A549 (cell line): Measurements from ENCODE around the gene ZC3H12C. TPM values are rescaled to one million over a fixed set of nuclear protein-coding genes. Genes with fewer than 3 reads are reported as not detected.

Experiments
- ATAC-seq, 2 experiments: fragments of 200-7000 bp in 1 of 2; fragments of >200 bp in 1 of 2; cut with Nextera tagmentation in 1 of 2; cut with Tn5 transposase in 1 of 2; 3 replicates each; pipeline versions ENCODE4 v1.8.0 to v1.9.1; 2018 to 2020; ENCODE audit warnings: mild to moderate bottlenecking in 1 of 2, moderate library complexity in 1 of 2
- CTCF ChIA-PET: fragments of 300-600 bp; sonication (Branson Sonifier 250); formaldehyde crosslinking; extraction: SDS; loops from one replicate; lab custom pipeline; 2021; ENCODE audit warnings: antibody characterized with exemption, inconsistent platforms; lab: Yijun Ruan, JAX
- POLR2A ChIA-PET: fragments of 350-600 bp; formaldehyde crosslinking; extraction: SDS; loops from one replicate; lab custom pipeline; 2021; ENCODE audit warnings: antibody characterized with exemption, inconsistent platforms; lab: Yijun Ruan, JAX
- DNase-seq, 2 experiments: peaks; one replicate each; pipeline versions ENCODE4 v3.0.0 to v3.0.0-alpha.2; 2011 to 2016; ENCODE audit warnings: low read depth in 1 of 2, low spot score in 1 of 2
- FAIRE-seq: peaks from 2 replicates; lab custom pipeline; 2011; peaks lifted over from hg19 to GRCh38; lab: Jason Lieb, UNC
- H3K27ac ChIP-seq, 2 experiments: fragments of >200 bp; sonication (Bioruptor Twin); formaldehyde crosslinking; 3 replicates each; pipeline ENCODE4 v1.5.1; 2016 to 2017
- H3K4me1 ChIP-seq: fragments of >200 bp; sonication (Bioruptor Twin); formaldehyde crosslinking; 3 replicates; pipeline ENCODE4 v1.6.1; 2016
- H3K4me2 ChIP-seq: fragments of >200 bp; sonication (Bioruptor Twin); formaldehyde crosslinking; 3 replicates; pipeline ENCODE4 v1.6.1; 2016
- H3K4me3 ChIP-seq: fragments of >200 bp; sonication (Bioruptor Twin); formaldehyde crosslinking; 3 replicates; pipeline ENCODE4 v1.5.1; 2016
- H3K9me3 ChIP-seq: fragments of >200 bp; sonication (Bioruptor Twin); formaldehyde crosslinking; 3 replicates; pipeline ENCODE4 v1.6.1; 2016
- ATOH8 ChIP-seq: fragments of 250-450 bp; sonication (Bioruptor Pico); IDR thresholded peaks from 2 replicates; pipeline ENCODE4 v1.5.0; 2020; ENCODE audit warnings: low read depth, mild to moderate bottlenecking, moderate library complexity
- BHLHE40 ChIP-seq: IDR thresholded peaks from 2 replicates; pipeline ENCODE4 v1.6.1; 2012; ENCODE audit warnings: low read depth, low read length, inconsistent platforms
- CBX8 ChIP-seq: fragments of 200-600 bp; sonication (generic); IDR thresholded peaks from 2 replicates; pipeline ENCODE4 v1.6.1; 2016
- CTCF ChIP-seq: fragments of >200 bp; sonication (Bioruptor Twin); formaldehyde crosslinking; IDR thresholded peaks from 3 replicates; pipeline ENCODE4 v1.5.1; 2016
- E2F6 ChIP-seq: IDR thresholded peaks from 2 replicates; pipeline ENCODE4 v1.6.1; 2012; ENCODE audit warnings: low read depth, borderline replicate concordance
- FOSL2 ChIP-seq, 2 experiments: fragments of 450-650 bp in 1 of 2; fragments of >200 bp in 1 of 2; sonication (Bioruptor Twin) in 1 of 2; formaldehyde crosslinking; IDR thresholded peaks; 2 replicates each; pipeline versions ENCODE4 v1.5.0 to v1.6.1; 2016 to 2020; ENCODE audit warnings: mild to moderate bottlenecking in 1 of 2, moderate library complexity in 1 of 2
- HDAC2 ChIP-seq: fragments of 200-600 bp; sonication (generic); IDR thresholded peaks from 2 replicates; pipeline ENCODE4 v1.6.1; 2016
- HOXB5 ChIP-seq: fragments of 250-450 bp; sonication (Bioruptor Pico); IDR thresholded peaks from 2 replicates; pipeline ENCODE4 v1.5.0; 2020; ENCODE audit warnings: mild to moderate bottlenecking, moderate library complexity
- KDM1A ChIP-seq: fragments of 200-600 bp; sonication (generic); IDR thresholded peaks from 2 replicates; pipeline ENCODE4 v1.6.1; 2016; ENCODE audit warnings: low read depth, mild to moderate bottlenecking
- KDM5A ChIP-seq: fragments of 200-600 bp; sonication (generic); IDR thresholded peaks from 2 replicates; pipeline ENCODE4 v1.6.1; 2016; ENCODE audit warnings: antibody characterized with exemption, mild to moderate bottlenecking
- MAX ChIP-seq: IDR thresholded peaks from 2 replicates; pipeline ENCODE4 v1.6.1; 2012
- NFE2L2 ChIP-seq: fragments of 150-350 bp; conservative IDR thresholded peaks from 2 replicates; pipeline ENCODE4 v1.6.1; 2014; ENCODE audit warnings: low read length
- PHF8 ChIP-seq: fragments of 200-600 bp; sonication (generic); IDR thresholded peaks from 2 replicates; pipeline ENCODE4 v1.6.1; 2016; ENCODE audit warnings: low read depth, mild to moderate bottlenecking, antibody characterized with exemption, moderate library complexity, borderline replicate concordance
- POLR2AphosphoS2 ChIP-seq: conservative IDR thresholded peaks from 2 replicates; pipeline ENCODE4 v1.6.1; 2012; ENCODE audit warnings: low read length, improper control_type of control experiment, inconsistent platforms
- RARB ChIP-seq: fragments of 250-450 bp; sonication (Bioruptor Pico); IDR thresholded peaks from 2 replicates; pipeline ENCODE4 v1.8.0; 2021; ENCODE audit warnings: mild to moderate bottlenecking, moderate library complexity
- REST ChIP-seq: fragments of 200-600 bp; sonication (generic); IDR thresholded peaks from 2 replicates; pipeline ENCODE4 v1.6.1; 2016; ENCODE audit warnings: antibody characterized with exemption, mild to moderate bottlenecking, moderate library complexity
- SMC3 ChIP-seq: fragments of >200 bp; sonication (Bioruptor Twin); formaldehyde crosslinking; IDR thresholded peaks from 3 replicates; pipeline ENCODE4 v1.6.1; 2018; ENCODE audit warnings: inconsistent platforms
- TFCP2L1 ChIP-seq: fragments of 250-450 bp; sonication (Bioruptor Pico); IDR thresholded peaks from 2 replicates; pipeline ENCODE4 v1.5.0; 2021; ENCODE audit warnings: mild to moderate bottlenecking
- USF2 ChIP-seq: fragments of 450-650 bp; IDR thresholded peaks from 2 replicates; pipeline ENCODE4 v1.6.1; 2014; ENCODE audit warnings: antibody characterized with exemption
- ZC3H11A ChIP-seq: fragments of 450-650 bp; IDR thresholded peaks from 2 replicates; pipeline ENCODE4 v1.6.1; 2014; ENCODE audit warnings: antibody characterized with exemption, mild to moderate bottlenecking
- ZFP36 ChIP-seq: fragments of 450-650 bp; IDR thresholded peaks from 2 replicates; pipeline ENCODE4 v1.6.1; 2014; ENCODE audit warnings: borderline replicate concordance; ENCODE audit not compliant: partially characterized antibody
- ZNF302 ChIP-seq: fragments of 250-450 bp; sonication (Bioruptor Pico); IDR thresholded peaks from 2 replicates; pipeline ENCODE4 v1.9.0; 2021; ENCODE audit warnings: inconsistent platforms, mild to moderate bottlenecking, moderate library complexity
- ZSCAN20 ChIP-seq: fragments of 250-450 bp; sonication (Bioruptor Pico); IDR thresholded peaks from 2 replicates; pipeline ENCODE4 v1.8.0; 2022; ENCODE audit warnings: mild to moderate bottlenecking, moderate library complexity
- WGBS: methylation state at CpG from one replicate; pipeline ENCODE4 v1.1.6; 2017; ENCODE audit errors: missing lambda C conversion rate; 5-methylcytosine and 5-hydroxymethylcytosine counted together
- polyA plus RNA-seq, 4 experiments: library from polyadenylated mRNA; depleted of rRNA in 3 of 4; stranded (reverse); fragments of >200 nt; fragmentation: RNase III in 1 of 4; extraction: RNeasy Plus Mini Kit Qiagen cat#74134 plus additional on column Dnase treatment in 1 of 4; gene quantifications; 2 replicates in 3 of 4; 3 replicates in 1 of 4; pipeline ENCODE4 v1.2.3, GENCODE V29; 2011 to 2017

Gene ZC3H12C
- polyA plus RNA-seq, 2 of the 4 experiments (the other 2 are of a cell fraction): 3.1 to 12.4 TPM

- H3K4me2 ChIP-seq: no peak overlapping the region
- TF ChIP-seq E2F6 (no peak), KDM1A (no peak), FOSL2 (IDR thresholded peaks at IDR 0.05) (no peak), FOSL2 (CRISPR knock-in tag; IDR thresholded peaks at IDR 0.05) (no peak), CTCF (no peak), ZC3H11A (no peak), ZSCAN20 (CRISPR knock-in tag) (no peak), TFCP2L1 (CRISPR knock-in tag) (no peak), KDM5A (no peak), NFE2L2 (no peak), REST (no peak), MAX (no peak), HDAC2 (no peak), USF2 (no peak), PHF8 (no peak), RARB (CRISPR knock-in tag) (no peak), HOXB5 (CRISPR knock-in tag) (no peak), ZFP36 (no peak), BHLHE40 (no peak)
- H3K4me1 ChIP-seq: peaks cover 9% of the 10 kb centered on the region; the same call in 2 of the 3 replicates
- DNase-seq: no peak
- ChIA-PET CTCF (no interaction called here), POLR2A (no interaction called here)
- no peak for FAIRE-seq
- no peak overlapping the region for H3K4me3 ChIP-seq
- no peak for ATAC-seq
- H3K9me3 ChIP-seq: no peaks in the 10 kb centered on the region
- no peak overlapping the region for H3K27ac ChIP-seq
- WGBS: 18% methylated on average over 2 of the region's 2 CpGs
Measured at GRCh38 chr11:110059706-110060463, 33.3 kb upstream of the ZC3H12C start.

GRCh38 chr11:110061296-110061695 is 31.9 kb upstream of the ZC3H12C start:
- FAIRE-seq: no peak
- Histone ChIP-seq H3K4me1 (peaks cover 9% of the 10 kb centered on the region; the same call in 2 of the 3 replicates), H3K9me3 (no peaks in the 10 kb centered on the region), H3K27ac (no peak overlapping the region), H3K4me2 (no peak overlapping the region), H3K4me3 (no peak overlapping the region)
- ATAC-seq: no peak
- 46% methylated on average over 1 of the region's 1 CpG for WGBS
- ChIA-PET POLR2A (no interaction called here), CTCF (no interaction called here)
- no peak for DNase-seq
- no peak for TF ChIP-seq CBX8
- TF ChIP-seq POLR2AphosphoS2: no peak
- no peak for TF ChIP-seq ZNF302 (CRISPR knock-in tag)
- no peak for TF ChIP-seq ATOH8
- TF ChIP-seq KDM5A: no peak
- no peak for TF ChIP-seq E2F6
- TF ChIP-seq REST: no peak
- TF ChIP-seq ZSCAN20 (CRISPR knock-in tag): no peak
- TF ChIP-seq HOXB5 (CRISPR knock-in tag): no peak
- no peak for TF ChIP-seq SMC3
